ENCODE results near the gene CCDC141. TPM values are rescaled to one million over a fixed set of nuclear protein-coding genes. Genes with fewer than 3 reads are reported as not detected.

CCDC141 gene
- total and polyA plus RNA-seq, 2 experiments from 2014 or later, result 11.7 to 13.4 TPM

GRCh38 chr2:178934571-178934970, 115.4 kb downstream of the CCDC141 start:
- H3K9me2 ChIP-seq (ENCODE audit: insufficient read depth), result no peaks in the 10 kb centered on the region
- H3K4me3 Mint-ChIP-seq, result no peak overlapping the region
- no peaks in the 10 kb centered on the region for H3K27me3 ChIP-seq (ENCODE audit: insufficient read depth)
- peaks cover 4% of the 10 kb centered on the region; the same call in 1 of the 2 replicates for H3K36me3 ChIP-seq (ENCODE audit: insufficient read depth)
- H3K4me1 ChIP-seq (ENCODE audit: insufficient read depth), result no peaks in the 10 kb centered on the region
- H3F3A ChIP-seq (replicated peaks; ENCODE audit: low read depth), result no peaks in the 10 kb centered on the region
- H2AFZ ChIP-seq, result no peak overlapping the region
- DNase-seq (ENCODE audit: low spot score) (no peak), ATAC-seq (no peak)
- no peaks in the 10 kb centered on the region for H3K79me2 ChIP-seq (replicated peaks; ENCODE audit: insufficient read depth)
- TF ChIP-seq STAT1 (IDR thresholded peaks at IDR 0.05; ENCODE audit: unreplicated experiment) (no peak), CTCF (conservative IDR thresholded peaks at IDR 0.05; ENCODE audit: low read depth in 2 of 2) (no peak), CREB1 (CRISPR knock-in tag; IDR thresholded peaks at IDR 0.05; ENCODE audit: low read depth) (no peak), POLR2AphosphoS5 (IDR thresholded peaks at IDR 0.05; ENCODE audit: low read depth) (no peak), REST (IDR thresholded peaks at IDR 0.05; ENCODE audit: unreplicated experiment) (no peak), ZNF331 (CRISPR knock-in tag; IDR thresholded peaks at IDR 0.05; ENCODE audit: low read depth) (no peak), ZNF462 (CRISPR knock-in tag; IDR thresholded peaks at IDR 0.05) (no peak), ZNF114 (CRISPR knock-in tag; IDR thresholded peaks at IDR 0.05) (no peak), JUNB (IDR thresholded peaks at IDR 0.05; ENCODE audit: unreplicated experiment) (no peak), NANOG (IDR thresholded peaks at IDR 0.05; ENCODE audit: borderline replicate concordance) (no peak), EZH2 (IDR thresholded peaks at IDR 0.05; ENCODE audit: low read depth, unreplicated experiment) (no peak), ETS1 (IDR thresholded peaks at IDR 0.05) (no peak), EZH2phosphoT487 (IDR thresholded peaks at IDR 0.05; ENCODE audit: unreplicated experiment) (no peak)
- H3K4me1 Mint-ChIP-seq, result no peaks in the 10 kb centered on the region
- H3K27ac ChIP-seq (ENCODE audit: low read depth), result no peak overlapping the region
- H4K20me1 ChIP-seq (replicated peaks; ENCODE audit: insufficient read depth), result no peaks in the 10 kb centered on the region
- no peak overlapping the region for H3K4me3 ChIP-seq
- no peaks in the 10 kb centered on the region for H3K27me3 Mint-ChIP-seq (ENCODE audit: insufficient read depth, low read depth, poor library complexity)
- no peak overlapping the region for H3K27ac Mint-ChIP-seq
- H3K4me2 ChIP-seq, result no peak overlapping the region
- H3K36me3 Mint-ChIP-seq (ENCODE audit: low read depth), result peaks cover 35% of the 10 kb centered on the region
- H3K9me3 Mint-ChIP-seq, result peaks cover 34% of the 10 kb centered on the region

Data from GM23338 (cell line).